ENCODE data around the gene UROD. TPM values are rescaled to one million over a fixed set of nuclear protein-coding genes. Genes with fewer than 3 reads are reported as not detected.
A peak's percentile ranks its signal among the peaks of the same experiment; 100 is the strongest.

Gene UROD
- total and polyA plus RNA-seq, 2 experiments from 2014 or later, result 82.4 to 108 TPM

DNA sequence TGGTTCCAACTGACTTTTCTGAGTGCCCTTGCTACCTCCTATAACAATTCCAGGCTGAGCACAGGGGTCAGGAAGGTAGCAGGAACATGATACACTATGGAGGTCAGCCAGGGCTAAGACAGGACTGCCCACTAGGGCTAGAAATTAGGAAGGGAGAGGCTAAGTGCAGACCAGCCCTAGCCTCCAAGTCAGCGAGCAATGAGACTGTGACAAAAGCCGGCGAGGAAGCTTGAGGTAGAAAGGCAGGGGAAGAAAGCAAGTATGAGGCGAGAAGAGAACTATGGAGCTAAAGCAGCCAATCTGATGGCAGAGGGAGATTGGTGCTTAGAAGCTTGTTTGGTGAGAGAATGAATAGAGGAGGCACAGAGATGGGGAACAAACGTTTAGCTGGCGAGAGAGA is 4.7 kb downstream of the UROD start (continued):
- TF ChIP-seq NANOG (IDR thresholded peaks at IDR 0.05; ENCODE audit: borderline replicate concordance) (no peak), POLR2AphosphoS5 (IDR thresholded peaks at IDR 0.05; ENCODE audit: low read depth) (no peak)
- TF ChIP-seq, protein P1, sequence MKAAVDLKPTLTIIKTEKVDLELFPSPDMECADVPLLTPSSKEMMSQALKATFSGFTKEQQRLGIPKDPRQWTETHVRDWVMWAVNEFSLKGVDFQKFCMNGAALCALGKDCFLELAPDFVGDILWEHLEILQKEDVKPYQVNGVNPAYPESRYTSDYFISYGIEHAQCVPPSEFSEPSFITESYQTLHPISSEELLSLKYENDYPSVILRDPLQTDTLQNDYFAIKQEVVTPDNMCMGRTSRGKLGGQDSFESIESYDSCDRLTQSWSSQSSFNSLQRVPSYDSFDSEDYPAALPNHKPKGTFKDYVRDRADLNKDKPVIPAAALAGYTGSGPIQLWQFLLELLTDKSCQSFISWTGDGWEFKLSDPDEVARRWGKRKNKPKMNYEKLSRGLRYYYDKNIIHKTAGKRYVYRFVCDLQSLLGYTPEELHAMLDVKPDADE (IDR thresholded peaks at IDR 0.05), result no peak

DNA sequence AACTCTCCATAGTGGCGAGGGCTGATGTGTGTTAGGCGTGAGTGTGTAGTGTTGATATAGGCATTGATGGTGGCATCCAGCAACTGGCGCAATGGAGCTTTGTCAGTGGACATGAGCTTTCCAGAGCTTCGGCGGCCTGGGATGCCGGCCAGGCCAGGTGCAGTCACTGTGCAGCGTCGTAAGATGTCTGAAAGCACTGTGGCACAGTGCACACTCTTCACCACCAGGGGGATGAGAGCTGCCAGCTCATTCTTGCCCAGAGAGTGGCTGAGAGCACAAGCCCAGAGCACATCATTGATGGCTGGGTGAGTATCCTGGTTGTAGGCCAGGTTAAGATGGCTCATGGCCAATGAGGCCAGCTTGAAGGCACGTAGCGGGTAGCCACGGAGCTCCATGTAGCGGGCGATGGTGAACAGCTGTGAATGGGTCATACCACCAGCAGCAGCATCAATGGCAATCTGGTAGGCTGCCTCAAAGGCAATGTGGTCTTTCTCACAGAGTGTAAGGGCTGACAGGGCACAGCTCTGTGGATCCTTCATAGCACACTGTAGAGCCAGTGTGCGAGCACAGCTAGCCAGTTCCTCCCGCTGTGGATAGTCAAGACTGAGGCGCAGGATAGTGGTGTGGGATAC is 6.7 kb downstream of the UROD start:
- Mint-ChIP-seq H3K36me3 (ENCODE audit: low read depth) (peaks cover 10% of the 10 kb centered on the region; the same call in 2 of the 3 replicates), H3K9me3 (no peaks in the 10 kb centered on the region), H3K4me1 (peaks cover 10% of the 10 kb centered on the region; the same call in 2 of the 3 replicates), H3K27ac (no peak overlapping the region), H3K4me3 (no peak overlapping the region), H3K27me3 (ENCODE audit: insufficient read depth, low read depth, poor library complexity) (peaks cover 4% of the 10 kb centered on the region)
- TF ChIP-seq REST (IDR thresholded peaks at IDR 0.05; ENCODE audit: unreplicated experiment), result no peak
- peak; percentile 67 to 94 for TF ChIP-seq CTCF (conservative IDR thresholded peaks at IDR 0.05; ENCODE audit: low read depth in 2 of 2)
- Histone ChIP-seq H3K4me1 (ENCODE audit: insufficient read depth) (no peaks in the 10 kb centered on the region), H2AFZ (no peak overlapping the region), H3K4me2 (no peak overlapping the region), H3K79me2 (replicated peaks; ENCODE audit: insufficient read depth) (no peaks in the 10 kb centered on the region), H4K20me1 (replicated peaks; ENCODE audit: insufficient read depth) (no peaks in the 10 kb centered on the region), H3K4me3 (no peak overlapping the region), H3K27ac (ENCODE audit: low read depth) (no peak overlapping the region), H3K27me3 (ENCODE audit: insufficient read depth) (no peaks in the 10 kb centered on the region), H3K9me2 (ENCODE audit: insufficient read depth) (no peaks in the 10 kb centered on the region), H3K36me3 (ENCODE audit: insufficient read depth) (no peaks in the 10 kb centered on the region), H3F3A (replicated peaks; ENCODE audit: low read depth) (no peaks in the 10 kb centered on the region)
- ATAC-seq (peak; percentile 97), DNase-seq (ENCODE audit: low spot score) (peak; percentile 85)

- no peaks in the 10 kb centered on the region for H3K4me1 Mint-ChIP-seq
- ATAC-seq (no peak), DNase-seq (ENCODE audit: low spot score) (no peak)
- Histone ChIP-seq H3K27ac (ENCODE audit: low read depth) (no peak overlapping the region), H3K9me2 (ENCODE audit: insufficient read depth) (no peaks in the 10 kb centered on the region), H3K4me3 (no peak overlapping the region), H4K20me1 (replicated peaks; ENCODE audit: insufficient read depth) (no peaks in the 10 kb centered on the region), H3K79me2 (replicated peaks; ENCODE audit: insufficient read depth) (no peaks in the 10 kb centered on the region), H3F3A (replicated peaks; ENCODE audit: low read depth) (no peaks in the 10 kb centered on the region), H3K36me3 (ENCODE audit: insufficient read depth) (no peaks in the 10 kb centered on the region), H2AFZ (no peak overlapping the region), H3K4me1 (ENCODE audit: insufficient read depth) (no peaks in the 10 kb centered on the region), H3K4me2 (no peak overlapping the region), H3K27me3 (ENCODE audit: insufficient read depth) (no peaks in the 10 kb centered on the region)
- no peaks in the 10 kb centered on the region for H3K9me3 Mint-ChIP-seq
- no peak overlapping the region for H3K4me3 Mint-ChIP-seq
- peaks cover 2% of the 10 kb centered on the region for H3K27me3 Mint-ChIP-seq (ENCODE audit: insufficient read depth, low read depth, poor library complexity)
- no peak overlapping the region for H3K27ac Mint-ChIP-seq
- no peaks in the 10 kb centered on the region for H3K36me3 Mint-ChIP-seq (ENCODE audit: low read depth)
- TF ChIP-seq, protein P1 (IDR thresholded peaks at IDR 0.05), result no peak
- TF ChIP-seq CTCF (conservative IDR thresholded peaks at IDR 0.05; ENCODE audit: low read depth in 2 of 2) (no peak), REST (IDR thresholded peaks at IDR 0.05; ENCODE audit: unreplicated experiment) (no peak), EZH2phosphoT487 (IDR thresholded peaks at IDR 0.05; ENCODE audit: unreplicated experiment) (no peak), EZH2 (IDR thresholded peaks at IDR 0.05; ENCODE audit: low read depth, unreplicated experiment) (no peak)
Measured at GRCh38 chr1:45023663-45024062, 11.6 kb downstream of the UROD start.

All from GM23338 (cell line).